DMS153 treated with DMSO at 0.1 percent for 48 hours (cell line): ENCODE data around the gene MED27.

ENCODE experiments used
- DNase-seq: peaks from one replicate; lab custom pipeline; 2025; ENCODE audit not compliant: unreplicated experiment; lab: John Stamatoyannopoulos, UW

MED27 gene

GRCh38 chr9:131971482-131972074 is 108.1 kb downstream of the MED27 start:
- no peak for DNase-seq

- no peak for DNase-seq
Measured at GRCh38 chr9:131969469-131969989, 110.1 kb downstream of the MED27 start.

- no peak for DNase-seq
Measured at GRCh38 chr9:131968632-131969031, 111.0 kb downstream of the MED27 start.

- no peak for DNase-seq
Measured at GRCh38 chr9:131965841-131966240, 113.8 kb downstream of the MED27 start.

- DNase-seq, result no peak
Measured at GRCh38 chr9:131965103-131965502, 114.6 kb downstream of the MED27 start.

- DNase-seq, result no peak
Measured at GRCh38 chr9:131963072-131964030, 116.3 kb downstream of the MED27 start.

GRCh38 chr9:131961496-131961880 is 118.2 kb downstream of the MED27 start:
- DNase-seq, result no peak

- DNase-seq, result no peak
Measured at GRCh38 chr9:131960851-131961495, 118.7 kb downstream of the MED27 start.

GRCh38 chr9:131960311-131960710 is 119.4 kb downstream of the MED27 start:
- DNase-seq, result no peak

- no peak for DNase-seq
Measured at GRCh38 chr9:131959887-131960286, 119.8 kb downstream of the MED27 start.

- DNase-seq, result no peak
Measured at GRCh38 chr9:131959056-131959455, 120.6 kb downstream of the MED27 start.

- no peak for DNase-seq
Measured at GRCh38 chr9:131954299-131954698, 125.4 kb downstream of the MED27 start.

GRCh38 chr9:131951905-131952304 is 127.8 kb downstream of the MED27 start:
- no peak for DNase-seq

GRCh38 chr9:131951155-131951554 is 128.5 kb downstream of the MED27 start:
- DNase-seq, result no peak

GRCh38 chr9:131950487-131950886 is 129.2 kb downstream of the MED27 start:
- no peak for DNase-seq

GRCh38 chr9:131946180-131946579 is 133.5 kb downstream of the MED27 start:
- no peak for DNase-seq

- DNase-seq, result no peak
Measured at GRCh38 chr9:131943351-131943841, 136.3 kb downstream of the MED27 start.

GRCh38 chr9:131942146-131942720 is 137.4 kb downstream of the MED27 start:
- no peak for DNase-seq

GRCh38 chr9:131937451-131937850 is 142.2 kb downstream of the MED27 start:
- DNase-seq, result no peak

- no peak for DNase-seq
Measured at GRCh38 chr9:131936929-131937328, 142.7 kb downstream of the MED27 start.

GRCh38 chr9:131934673-131935072 is 145.0 kb downstream of the MED27 start:
- no peak for DNase-seq
